HG02759 (cell line): ENCODE data around the gene ADAM19.
"Not testable (repeated sequence)": the region's sequence is repeated elsewhere in the genome, so short reads cannot be mapped to it uniquely, and the experiment has no call there.

Experiments
- ATAC-seq: cut with Tn5 transposase; IDR thresholded peaks from one replicate; pipeline ENCODE4 v1.9.1; 2021; ENCODE audit warnings: mild to moderate bottlenecking, moderate library complexity; ENCODE audit not compliant: unreplicated experiment

Gene ADAM19

GRCh38 chr5:157491471-157491995 is 84.0 kb downstream of the ADAM19 start:
- no peak for ATAC-seq

DNA sequence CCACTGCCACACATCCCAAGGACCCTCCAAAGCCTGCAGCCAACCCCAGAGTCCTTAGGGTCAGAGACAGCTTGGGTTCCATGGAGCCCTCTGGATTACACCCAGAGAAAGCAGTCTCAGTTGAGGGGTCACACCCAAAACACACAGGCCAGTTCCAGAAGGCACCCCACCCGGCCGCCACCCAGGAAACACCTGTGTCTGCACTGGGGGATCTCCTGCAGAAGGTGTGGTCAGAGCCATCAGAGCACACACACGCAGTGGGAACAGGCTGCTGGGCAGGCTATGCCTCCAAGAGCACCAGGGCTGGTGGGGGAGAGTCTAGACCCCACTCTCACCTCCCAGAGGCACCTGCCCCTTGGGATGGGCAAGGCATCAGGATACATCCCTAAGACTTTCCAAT is 88.2 kb downstream of the ADAM19 start:
- ATAC-seq, result peak; percentile 58

GRCh38 chr5:157486861-157487260 is 88.7 kb downstream of the ADAM19 start:
- peak; percentile 41 for ATAC-seq

DNA sequence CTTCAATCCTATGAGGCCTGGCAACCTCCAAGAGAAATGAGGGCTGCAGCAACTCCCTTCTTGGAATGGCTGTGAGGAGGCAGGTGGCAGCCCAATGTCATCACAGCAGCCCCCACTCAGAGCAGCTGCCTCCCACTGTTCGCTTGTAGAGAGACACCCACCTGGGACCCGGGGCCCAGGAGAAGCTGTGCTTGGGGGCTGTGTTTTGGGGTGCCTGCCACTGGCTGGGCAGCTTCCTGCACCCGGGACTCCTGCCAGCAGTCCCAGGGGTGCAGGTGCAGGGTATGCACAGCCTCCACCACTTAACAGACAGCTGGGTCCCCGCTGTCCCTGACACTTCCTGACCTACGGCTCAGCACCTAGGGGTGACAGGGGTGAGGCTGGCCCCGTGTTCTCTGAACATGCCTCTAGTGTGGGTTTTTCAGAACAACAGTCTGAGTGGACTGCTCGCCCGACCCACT is 89.3 kb downstream of the ADAM19 start:
- peak; percentile 51 for ATAC-seq

GRCh38 chr5:157485811-157486210 is 89.8 kb downstream of the ADAM19 start:
- ATAC-seq, result peak; percentile 36

DNA sequence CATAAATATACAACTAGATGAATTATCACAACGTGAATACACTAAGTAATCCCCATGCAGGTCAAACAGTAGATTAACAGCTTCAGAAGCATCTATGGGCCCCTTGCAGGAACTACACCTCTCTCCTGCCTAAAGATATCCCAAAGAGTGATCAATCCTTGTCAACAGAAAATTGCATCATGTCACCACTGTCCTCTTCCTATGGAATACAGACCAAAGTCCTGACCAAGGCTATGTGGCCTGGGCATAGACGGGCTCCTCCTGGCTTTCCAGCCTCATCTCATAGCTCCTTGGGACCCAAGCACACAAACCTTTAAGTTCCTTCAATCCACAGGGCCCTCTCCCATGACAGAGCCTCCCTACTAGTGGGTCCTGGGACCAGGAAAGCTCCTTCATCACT is 90.2 kb downstream of the ADAM19 start:
- no peak for ATAC-seq

- ATAC-seq, result no peak
Measured at GRCh38 chr5:157484768-157485167, 90.8 kb downstream of the ADAM19 start.

DNA sequence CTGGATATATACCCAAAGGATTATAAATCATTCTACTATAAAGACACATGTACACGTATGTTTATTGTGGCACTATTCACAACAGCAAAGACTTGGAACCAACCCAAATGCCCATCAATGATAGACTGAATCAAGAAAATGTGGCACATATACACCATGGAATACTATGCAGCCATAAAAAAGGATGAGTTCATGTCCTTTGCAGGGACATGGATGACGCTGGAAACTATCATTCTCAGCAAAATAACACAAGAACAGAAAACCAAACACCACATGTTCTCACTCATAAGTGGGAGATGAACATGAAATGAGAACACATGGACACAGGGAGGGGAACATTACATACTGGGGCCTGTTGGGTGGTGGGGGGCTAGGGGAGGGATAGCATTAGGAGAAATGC is 92.9 kb downstream of the ADAM19 start:
- ATAC-seq, result not testable (repeated sequence)

- no peak for ATAC-seq
Measured at GRCh38 chr5:157481666-157482065, 93.9 kb downstream of the ADAM19 start.

DNA sequence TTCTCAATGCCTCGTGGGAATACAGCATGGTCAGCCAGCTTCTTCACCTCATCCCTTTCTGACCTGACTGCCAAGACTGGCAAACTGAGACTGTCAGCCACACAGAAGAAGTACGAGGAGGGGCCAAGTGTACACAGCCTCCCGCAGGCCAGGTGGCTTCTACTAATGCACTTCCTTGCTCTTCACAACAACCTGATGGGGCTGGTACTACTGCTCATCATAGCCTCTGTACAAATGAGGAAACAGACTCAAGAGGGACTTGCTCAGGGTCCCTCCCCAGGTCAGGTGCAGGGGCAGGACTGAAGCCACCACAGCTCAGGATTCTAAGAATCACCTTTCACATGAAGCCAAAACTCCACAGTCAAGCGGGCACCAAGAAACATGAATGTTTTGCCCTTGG is 94.3 kb downstream of the ADAM19 start:
- no peak for ATAC-seq

GRCh38 chr5:157479612-157480510 is 95.7 kb downstream of the ADAM19 start:
- no peak for ATAC-seq

DNA sequence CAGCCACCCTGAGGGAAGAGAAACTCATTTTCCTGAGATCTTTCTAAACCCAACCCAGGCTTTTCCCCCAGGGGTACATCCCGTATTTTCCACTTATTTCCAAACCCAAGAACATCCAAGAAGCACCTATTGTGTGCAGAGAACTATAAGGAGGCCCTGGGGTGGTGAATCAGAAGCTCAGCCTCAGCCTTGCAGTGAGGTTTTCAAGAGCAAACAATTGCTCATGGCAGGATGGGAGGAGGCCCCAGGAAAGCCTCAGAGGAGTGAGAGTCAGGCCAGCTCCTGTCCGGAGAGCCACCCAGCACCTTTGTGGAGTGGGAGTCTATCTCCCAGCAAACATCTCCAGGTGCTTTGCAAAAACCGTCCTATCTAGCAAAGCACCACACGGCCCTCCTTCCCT is 96.4 kb downstream of the ADAM19 start:
- no peak for ATAC-seq

- ATAC-seq, result no peak
Measured at GRCh38 chr5:157478726-157479125, 96.8 kb downstream of the ADAM19 start.

GRCh38 chr5:157477814-157478494 is 97.6 kb downstream of the ADAM19 start:
- ATAC-seq, result no peak

GRCh38 chr5:157476702-157477408 is 98.7 kb downstream of the ADAM19 start:
- ATAC-seq, result peak; percentile 73

GRCh38 chr5:157475432-157475831 is 100.1 kb downstream of the ADAM19 start:
- ATAC-seq, result no peak

- no peak for ATAC-seq
Measured at GRCh38 chr5:157473383-157474320, 101.9 kb downstream of the ADAM19 start.

DNA sequence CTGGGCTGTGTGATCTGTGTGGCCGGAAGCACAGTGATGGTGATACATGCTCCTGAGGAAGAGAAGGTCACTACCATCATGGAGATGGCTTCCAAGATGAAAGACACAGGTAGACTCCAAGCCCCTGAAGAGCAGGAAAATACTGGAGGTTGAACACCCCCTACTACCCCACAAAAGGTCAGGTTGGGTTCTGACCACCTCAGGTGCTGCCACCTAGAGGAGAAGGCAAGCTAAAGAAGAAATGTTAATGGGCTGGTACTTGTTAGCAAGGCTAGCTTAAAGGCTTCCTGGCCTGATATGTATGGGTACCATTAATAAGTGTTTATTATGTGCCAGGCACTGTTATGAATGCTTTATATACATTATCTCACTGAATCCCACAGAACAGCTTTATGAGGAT is 103.9 kb downstream of the ADAM19 start:
- no peak for ATAC-seq

- ATAC-seq, result no peak
Measured at GRCh38 chr5:157470631-157471030, 104.9 kb downstream of the ADAM19 start.

DNA sequence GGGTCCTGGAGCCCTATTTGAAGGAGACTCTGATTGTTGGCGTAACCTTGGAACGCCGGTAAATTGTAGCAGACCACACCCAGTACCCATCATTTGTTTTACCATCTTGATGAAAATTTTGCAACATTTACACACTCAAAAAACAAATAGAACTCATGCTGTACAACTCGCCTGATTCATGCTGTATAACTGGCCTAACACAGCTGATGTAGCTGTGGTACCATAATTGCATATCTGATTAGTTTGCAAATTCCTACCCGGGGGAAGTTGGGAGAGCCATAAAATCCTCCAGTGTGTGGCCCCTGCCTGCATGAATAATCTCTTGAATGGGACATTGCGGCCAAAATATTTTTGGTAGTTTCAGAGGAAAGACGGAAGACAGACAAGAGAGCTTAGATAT is 105.9 kb downstream of the ADAM19 start:
- ATAC-seq, result no peak
